Activated T-helper 1 cell treated with anti-CD3 and anti-CD28 coated beads, Interleukin-12 subunit alpha, Interleukin-12 subunit beta, Interleukin-2, Interleukin-4 antibody, amounts not matched to agents 30 ng/mL and 10 ng/mL and 1 ng/mL, durations not matched to agents 14 hours and 24 hours and 36 hours (primary cell): ENCODE measurements around the gene MPRIP. TPM values are rescaled to one million over a fixed set of nuclear protein-coding genes. Genes with fewer than 3 reads are reported as not detected.

Experiments
- DNase-seq: peaks from one replicate; pipeline ENCODE4 v3.0.0; 2021; ENCODE audit warnings: low spot score
- H3K27ac Mint-ChIP-seq: one replicate; pipeline ENCODE4 v1.8.0; 2021; ENCODE audit warnings: mild to moderate bottlenecking, mixed read lengths
- H3K27me3 Mint-ChIP-seq: one replicate; pipeline ENCODE4 v1.8.0; 2022; ENCODE audit warnings: mild to moderate bottlenecking, moderate library complexity, mixed read lengths; ENCODE audit not compliant: insufficient read depth
- H3K36me3 Mint-ChIP-seq: one replicate; pipeline ENCODE4 v1.8.0; 2021; ENCODE audit warnings: low read depth, mixed read lengths
- H3K4me1 Mint-ChIP-seq: one replicate; pipeline ENCODE4 v1.8.0; 2021; ENCODE audit warnings: low read depth, mixed read lengths
- H3K4me3 Mint-ChIP-seq: one replicate; pipeline ENCODE4 v1.8.0; 2021; ENCODE audit warnings: mild to moderate bottlenecking, moderate library complexity, mixed read lengths
- H3K9me3 Mint-ChIP-seq: one replicate; pipeline ENCODE4 v1.8.0; 2021; ENCODE audit warnings: mixed read lengths
- intact Hi-C: fragments of 100-400 bp; cut with micrococcal nuclease; formaldehyde crosslinking; loops from one replicate; pipeline ENCODE4 v1.15.1; 2024
- total RNA-seq: library from RNA; stranded (reverse); gene quantifications from 2 replicates; pipeline ENCODE4 v1.2.3, GENCODE V29; 2022

The MPRIP gene
- total RNA-seq, 1 donor from 2014 or later: 175 TPM

DNA sequence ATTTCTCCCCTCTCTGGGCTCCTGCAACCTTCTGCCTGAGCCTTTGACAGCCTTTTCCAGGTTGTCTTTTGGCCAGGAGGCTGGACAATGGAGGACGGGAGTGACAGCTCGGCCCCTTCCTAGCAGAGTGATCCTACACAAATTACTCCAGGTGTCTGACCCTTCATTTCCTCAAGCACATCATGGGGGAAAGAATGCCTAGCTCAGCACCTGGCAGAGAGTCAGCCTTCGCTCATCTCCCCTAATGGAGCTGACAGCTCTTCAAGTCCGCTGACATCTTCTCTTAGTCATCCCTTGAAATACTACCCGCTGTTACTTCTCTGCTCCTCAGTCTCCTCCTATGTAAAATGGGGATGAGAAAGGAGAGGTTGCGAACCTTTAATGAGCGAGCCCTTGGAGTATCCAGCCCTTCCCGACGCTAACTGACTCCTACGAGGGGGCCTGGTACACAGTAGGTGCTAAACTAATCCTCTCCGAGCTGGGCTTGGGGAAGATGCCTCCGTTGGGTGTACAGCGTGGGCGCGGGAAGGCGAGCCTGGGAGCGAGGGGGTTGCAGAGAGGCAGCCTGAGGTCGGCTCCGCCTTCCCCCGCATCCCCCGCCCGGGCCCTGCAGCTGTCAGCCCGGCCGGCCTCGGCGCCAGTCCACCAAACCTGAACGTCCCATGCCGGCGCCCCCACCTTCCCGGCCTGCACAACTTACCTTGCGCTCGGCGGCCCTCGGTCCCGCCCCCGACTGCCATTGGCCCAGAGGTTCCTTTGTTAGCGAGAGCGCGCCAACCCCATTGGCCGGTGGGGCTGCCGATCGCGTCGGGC is 480 bp upstream of the MPRIP start:
- H3K4me1 Mint-ChIP-seq: peaks cover 38% of the 10 kb centered on the region
- peak; percentile 94 for DNase-seq
- no peaks in the 10 kb centered on the region for H3K9me3 Mint-ChIP-seq
- H3K27me3 Mint-ChIP-seq: peaks cover 2% of the 10 kb centered on the region
- peak overlapping the region; percentile 80 for H3K4me3 Mint-ChIP-seq
- H3K27ac Mint-ChIP-seq: no peak overlapping the region
- no peaks in the 10 kb centered on the region for H3K36me3 Mint-ChIP-seq
- intact Hi-C loops: loop anchor here (1.0 to 10.0 kb wide), 6 partner anchors 48 to 713 kb away; partner anchors contain the start of genes FLCN and PLD6

DNA sequence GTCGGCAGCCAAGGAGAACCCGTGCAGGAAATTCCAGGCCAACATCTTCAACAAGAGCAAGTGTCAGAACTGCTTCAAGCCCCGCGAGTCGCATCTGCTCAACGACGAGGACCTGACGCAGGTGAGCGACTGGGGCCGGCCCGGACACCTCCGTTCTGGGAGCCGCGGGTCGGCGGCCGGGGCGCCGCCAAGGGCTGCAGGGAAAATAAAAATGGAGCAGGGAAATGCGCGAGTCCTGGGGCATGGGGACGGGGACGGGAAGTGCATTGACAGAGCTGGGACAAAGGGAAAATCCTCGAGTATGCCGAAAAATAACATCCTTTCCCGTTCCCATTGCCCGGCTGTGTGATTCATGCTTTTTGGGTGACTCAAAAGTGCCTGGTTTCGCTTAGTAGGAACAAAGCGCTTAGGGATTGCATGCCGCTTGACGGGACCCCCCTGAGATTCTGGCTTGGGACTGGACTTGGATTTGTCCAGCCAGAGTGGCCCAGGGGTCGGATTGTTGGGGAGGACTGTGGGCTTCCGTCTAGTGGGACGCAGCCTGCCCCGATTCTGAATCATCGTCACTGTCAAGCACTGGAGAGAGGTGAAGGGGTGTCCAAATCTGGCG is 699 bp downstream of the MPRIP start:
- peaks cover 47% of the 10 kb centered on the region for H3K4me1 Mint-ChIP-seq
- intact Hi-C loops: loop anchor here (1.0 to 10.0 kb wide), 5 partner anchors 76 to 712 kb away; partner anchors contain the start of genes COPS3 and FLCN
- DNase-seq: no peak

DNA sequence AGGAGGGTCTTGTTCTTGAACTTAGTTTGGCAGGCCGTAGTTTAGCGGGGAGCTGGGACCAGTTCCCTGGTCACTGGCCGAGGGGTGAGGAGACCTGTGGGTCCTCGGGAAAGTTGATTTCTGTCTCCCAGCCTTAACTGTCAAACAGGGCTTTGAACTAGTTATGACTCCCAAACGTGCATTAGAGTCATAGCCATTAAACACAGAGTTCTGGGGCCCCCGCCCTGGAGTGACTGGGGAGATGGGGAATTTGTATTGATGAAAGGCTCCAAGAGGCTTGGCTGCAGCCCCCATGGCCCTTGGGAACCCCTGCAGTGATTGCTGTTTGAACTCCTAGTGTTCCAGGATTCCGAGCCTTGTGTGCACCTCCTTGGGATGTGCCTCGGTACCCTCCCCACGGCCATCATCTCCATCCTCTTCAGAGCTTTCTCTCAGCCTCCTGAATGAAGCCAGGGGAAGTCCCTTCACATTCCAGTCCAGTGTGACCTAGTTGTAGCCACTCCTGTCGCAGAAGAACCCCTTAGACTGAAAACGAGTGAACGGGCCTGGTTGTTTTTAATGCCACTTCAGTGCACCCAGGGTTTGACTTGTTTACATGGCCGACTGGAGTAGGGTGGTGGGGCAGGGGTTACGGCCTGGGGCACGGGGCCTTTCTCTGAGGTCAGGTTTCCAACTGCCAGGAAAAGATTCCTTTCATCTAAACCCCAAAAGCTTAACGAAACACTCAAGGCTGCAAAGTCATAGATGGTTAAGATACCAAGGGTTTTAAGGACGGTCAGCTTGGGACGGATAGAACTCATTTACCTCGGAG is 1.4 kb downstream of the MPRIP start:
- Mint-ChIP-seq H3K27me3 (peaks cover 2% of the 10 kb centered on the region), H3K4me1 (peaks cover 47% of the 10 kb centered on the region)

More for the DNA sequence above, 699 bp downstream of the MPRIP start:
- no peaks in the 10 kb centered on the region for H3K9me3 Mint-ChIP-seq
- H3K4me3 Mint-ChIP-seq: peak overlapping the region; percentile 96
- peaks cover 1% of the 10 kb centered on the region for H3K36me3 Mint-ChIP-seq
- H3K27ac Mint-ChIP-seq: peak overlapping the region; percentile 82
- H3K27me3 Mint-ChIP-seq: peaks cover 2% of the 10 kb centered on the region

DNA sequence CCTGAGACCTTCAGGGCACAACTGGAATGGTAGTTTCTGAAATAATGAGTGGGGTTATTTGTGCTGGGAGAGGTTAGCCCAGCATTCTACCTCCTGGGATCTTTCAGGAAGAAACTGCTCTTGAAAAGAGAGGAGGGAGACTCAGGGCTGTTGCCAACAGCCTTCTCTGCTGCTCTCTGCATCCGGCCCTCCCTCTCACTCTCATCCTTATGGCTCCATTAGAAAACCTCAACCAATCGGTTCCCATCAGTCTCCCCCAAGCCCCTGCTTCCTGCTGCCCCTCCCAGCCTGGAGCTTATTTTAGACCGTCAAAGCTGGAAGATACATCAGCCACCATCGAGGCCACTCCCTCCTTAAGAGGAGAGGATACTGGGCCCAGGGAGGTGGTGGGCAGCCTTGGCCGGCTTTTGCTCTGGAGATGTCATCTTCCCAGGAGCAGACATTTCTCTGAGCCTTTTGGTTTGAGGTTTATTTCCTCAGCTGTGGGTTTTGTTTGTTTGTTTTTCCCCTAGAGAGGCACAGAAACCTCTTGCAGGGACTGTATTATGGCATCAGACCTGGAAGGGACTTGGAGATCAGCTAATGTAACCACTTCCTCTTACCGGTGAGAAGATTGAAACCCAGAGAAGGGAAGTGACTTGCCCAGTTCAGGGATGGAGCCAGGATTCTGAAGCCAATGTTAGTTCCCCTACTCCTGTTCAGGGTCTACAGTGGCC is 2.7 kb downstream of the MPRIP start:
- Mint-ChIP-seq H3K36me3 (peaks cover 4% of the 10 kb centered on the region), H3K4me1 (peaks cover 55% of the 10 kb centered on the region), H3K9me3 (no peaks in the 10 kb centered on the region), H3K27me3 (peaks cover 2% of the 10 kb centered on the region), H3K4me3 (peak overlapping the region; percentile 96), H3K27ac (peak overlapping the region; percentile 60)
- intact Hi-C loops: loop anchor here (2.0 to 10.0 kb wide), 2 partner anchors 138 to 710 kb away; no protein-coding TSS in a partner anchor
- no peak for DNase-seq

More for the DNA sequence above, 1.4 kb downstream of the MPRIP start:
- peak overlapping the region; percentile 82 for H3K27ac Mint-ChIP-seq
- H3K4me3 Mint-ChIP-seq: peak overlapping the region; percentile 96
- no peaks in the 10 kb centered on the region for H3K9me3 Mint-ChIP-seq
- no peak for DNase-seq
- intact Hi-C loops: loop anchor here (1.0 to 10.0 kb wide), 6 partner anchors 75 to 711 kb away; partner anchors contain the start of genes COPS3 and FLCN
- peaks cover 1% of the 10 kb centered on the region for H3K36me3 Mint-ChIP-seq

DNA sequence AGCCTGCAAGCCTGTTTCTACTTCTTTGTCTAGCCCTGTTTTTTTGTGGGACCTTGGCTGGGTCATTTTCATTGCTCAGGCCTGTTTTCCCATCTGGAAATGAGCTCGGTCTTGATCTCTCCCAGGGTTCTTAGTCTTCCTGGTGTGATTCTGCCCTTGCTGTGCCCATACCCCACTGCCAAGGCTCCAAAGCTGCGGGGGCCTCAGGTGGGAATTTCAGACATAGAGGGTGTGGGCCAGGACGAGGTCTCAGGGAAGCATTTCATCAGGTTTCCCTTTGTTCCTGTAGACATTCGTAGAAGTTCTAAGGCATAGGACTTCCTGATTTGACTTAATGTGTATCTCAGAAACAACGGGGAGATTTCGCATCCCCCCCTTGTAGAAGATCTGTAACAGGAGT is 5.8 kb downstream of the MPRIP start:
- Mint-ChIP-seq H3K4me3 (no peak overlapping the region), H3K27ac (no peak overlapping the region), H3K27me3 (no peaks in the 10 kb centered on the region), H3K36me3 (peaks cover 4% of the 10 kb centered on the region), H3K9me3 (no peaks in the 10 kb centered on the region), H3K4me1 (peaks cover 50% of the 10 kb centered on the region)
- intact Hi-C loops: loop anchor here (10.0 kb wide), 1 partner anchor 707 kb away; no protein-coding TSS in a partner anchor
- no peak for DNase-seq

DNA sequence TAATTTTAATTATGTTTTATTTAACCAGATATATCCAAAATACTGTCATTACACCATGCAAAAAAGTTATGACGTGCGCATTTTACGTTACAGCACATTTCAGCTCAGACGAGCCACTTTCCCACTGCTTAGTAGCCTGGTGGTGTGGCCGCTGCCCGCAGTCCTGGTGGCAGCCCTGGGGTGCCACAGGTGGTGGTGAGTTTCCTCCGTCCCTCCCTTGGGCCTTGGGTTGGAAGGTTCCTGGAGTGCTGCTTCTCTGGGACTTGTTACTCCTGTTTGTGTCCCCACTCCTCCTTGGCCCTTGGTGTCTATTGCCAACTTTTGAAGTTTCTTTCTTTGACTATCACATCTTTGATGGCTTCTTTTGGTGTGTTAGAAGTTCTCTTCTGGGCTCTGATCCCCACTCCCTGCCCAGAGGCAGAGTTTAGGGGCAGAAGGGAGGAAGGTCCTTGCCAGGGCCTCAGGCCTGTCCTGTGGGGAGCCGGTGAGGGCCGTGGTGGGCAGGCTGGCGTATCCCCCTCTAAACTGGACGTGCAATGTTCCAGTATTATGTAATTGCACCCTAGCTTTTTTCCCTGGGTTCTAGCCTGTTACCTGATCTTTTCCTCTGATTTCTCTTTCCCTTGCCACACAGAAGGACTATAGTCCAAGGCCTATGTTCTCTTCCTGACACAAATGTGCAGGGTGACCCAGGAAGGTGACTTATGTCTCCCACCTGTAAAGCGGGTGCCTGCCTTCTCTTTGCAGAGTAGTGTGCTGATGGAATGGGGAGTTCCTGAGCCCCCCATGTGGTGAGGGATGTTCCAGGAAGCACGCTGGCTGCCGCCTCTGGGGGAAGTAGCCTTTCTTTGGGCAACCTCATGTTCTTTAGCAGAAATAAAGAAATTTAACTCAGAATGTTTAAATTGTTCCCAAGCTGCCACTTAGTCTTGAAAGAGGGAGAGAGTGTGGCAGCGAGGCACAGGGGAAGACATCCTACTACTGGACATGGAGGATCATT is 8.4 kb downstream of the MPRIP start:
- no peak for DNase-seq
- H3K36me3 Mint-ChIP-seq: peaks cover 4% of the 10 kb centered on the region
- H3K4me1 Mint-ChIP-seq: peaks cover 34% of the 10 kb centered on the region
- H3K9me3 Mint-ChIP-seq: no peaks in the 10 kb centered on the region
- no peaks in the 10 kb centered on the region for H3K27me3 Mint-ChIP-seq
- H3K27ac Mint-ChIP-seq: no peak overlapping the region
- intact Hi-C loops: no loop called here
- no peak overlapping the region for H3K4me3 Mint-ChIP-seq

DNA sequence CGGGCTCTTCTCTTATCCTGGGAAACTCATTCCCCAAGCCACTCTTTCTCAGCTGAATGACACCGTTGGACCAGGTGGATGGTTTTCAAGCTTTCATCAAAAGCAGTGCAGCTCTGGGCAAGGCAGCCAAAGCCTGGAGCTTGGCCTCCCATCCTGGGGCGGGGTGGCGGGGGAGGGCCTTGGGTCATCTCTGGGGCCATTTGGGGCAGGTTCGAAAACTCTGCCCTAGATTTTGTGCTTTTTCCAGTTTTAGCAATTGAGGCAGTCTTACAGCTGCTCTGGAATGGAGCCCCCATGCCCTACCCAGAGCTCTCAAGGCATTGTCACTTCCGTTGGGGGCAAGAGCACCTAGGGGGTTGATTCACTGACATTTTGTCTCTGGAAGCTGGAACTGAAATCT is 9.1 kb downstream of the MPRIP start:
- H3K36me3 Mint-ChIP-seq: peaks cover 4% of the 10 kb centered on the region
- no peak overlapping the region for H3K4me3 Mint-ChIP-seq
- no peak overlapping the region for H3K27ac Mint-ChIP-seq
- no peaks in the 10 kb centered on the region for H3K27me3 Mint-ChIP-seq
- intact Hi-C loops: no loop called here
- H3K9me3 Mint-ChIP-seq: no peaks in the 10 kb centered on the region
- no peak for DNase-seq
- H3K4me1 Mint-ChIP-seq: peaks cover 34% of the 10 kb centered on the region

DNA sequence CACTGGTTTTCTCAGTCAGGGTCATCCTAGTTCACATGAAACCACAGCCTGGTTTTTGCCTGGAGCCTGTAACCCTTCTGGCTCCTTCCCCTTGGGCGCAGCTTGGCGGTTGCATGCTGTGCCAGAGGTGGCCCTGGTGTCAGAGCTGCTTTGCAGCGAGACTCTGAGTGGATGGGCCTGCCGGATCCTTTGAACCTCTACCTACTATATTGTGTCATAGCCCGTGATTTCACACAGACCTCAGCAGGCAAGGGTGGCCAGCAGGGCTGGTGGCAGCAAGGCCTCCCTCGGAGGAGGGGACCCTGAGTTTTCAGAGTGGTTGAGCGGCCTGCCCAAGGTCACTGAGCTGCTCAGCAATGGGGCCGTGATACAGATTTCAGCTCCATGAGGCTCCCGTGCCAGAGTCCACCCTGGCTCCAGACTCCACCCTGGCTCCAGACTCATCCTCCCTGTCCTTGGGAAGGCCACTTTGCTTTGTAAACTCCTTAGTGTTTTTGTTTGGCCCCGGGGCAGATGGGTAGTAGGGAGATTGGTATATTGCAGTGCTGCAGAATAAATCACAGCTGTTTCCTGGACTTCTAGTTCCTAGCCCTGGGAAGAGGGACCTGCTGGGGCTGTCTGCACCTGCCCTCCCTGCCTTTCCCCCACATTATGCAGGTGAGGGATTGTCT is 9.7 kb downstream of the MPRIP start:
- Mint-ChIP-seq H3K27me3 (no peaks in the 10 kb centered on the region), H3K36me3 (peaks cover 4% of the 10 kb centered on the region), H3K27ac (no peak overlapping the region), H3K4me3 (no peak overlapping the region), H3K4me1 (peaks cover 34% of the 10 kb centered on the region), H3K9me3 (no peaks in the 10 kb centered on the region)
- no peak for DNase-seq
- intact Hi-C loops: no loop called here

DNA sequence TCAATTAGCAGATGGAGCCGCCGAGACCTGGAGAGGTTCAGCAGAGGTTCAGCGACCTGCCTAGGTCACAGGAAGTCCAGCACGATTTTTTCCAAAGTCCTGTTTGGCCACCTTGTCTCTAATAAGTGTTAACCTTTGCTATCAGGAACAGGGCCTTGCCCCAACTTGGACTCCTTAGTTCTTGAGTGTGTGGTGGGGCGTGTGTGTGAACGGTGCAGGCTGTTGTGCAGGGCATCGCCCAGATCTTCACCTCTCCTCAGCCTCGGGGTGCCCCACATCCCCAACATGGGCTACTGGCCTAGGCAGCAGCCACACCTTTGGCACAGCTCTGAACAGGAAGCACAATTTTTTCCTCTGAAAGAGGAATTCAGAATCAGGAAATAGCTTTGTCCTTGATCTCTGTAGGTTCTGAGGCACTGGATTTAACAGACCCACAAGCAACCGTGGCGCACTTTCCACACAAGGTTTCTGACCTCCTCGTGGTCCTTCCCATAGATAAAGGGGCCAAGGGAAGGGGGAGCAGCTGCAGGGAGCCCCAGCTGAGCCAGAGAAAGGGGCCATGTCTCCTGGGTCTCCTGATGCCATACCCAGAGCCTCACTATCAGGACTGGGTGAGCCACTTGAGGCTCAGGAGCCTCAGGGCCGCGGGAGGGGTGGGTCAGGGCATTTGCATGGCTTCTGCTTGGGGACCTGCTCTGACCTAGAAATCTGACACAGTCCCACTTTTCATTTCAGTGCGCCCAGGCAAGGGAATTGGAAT is 10.4 kb downstream of the MPRIP start:
- Mint-ChIP-seq H3K4me3 (no peak overlapping the region), H3K27me3 (no peaks in the 10 kb centered on the region), H3K27ac (no peak overlapping the region), H3K4me1 (peaks cover 28% of the 10 kb centered on the region), H3K36me3 (peaks cover 3% of the 10 kb centered on the region), H3K9me3 (no peaks in the 10 kb centered on the region)
- DNase-seq: no peak
- intact Hi-C loops: no loop called here

DNA sequence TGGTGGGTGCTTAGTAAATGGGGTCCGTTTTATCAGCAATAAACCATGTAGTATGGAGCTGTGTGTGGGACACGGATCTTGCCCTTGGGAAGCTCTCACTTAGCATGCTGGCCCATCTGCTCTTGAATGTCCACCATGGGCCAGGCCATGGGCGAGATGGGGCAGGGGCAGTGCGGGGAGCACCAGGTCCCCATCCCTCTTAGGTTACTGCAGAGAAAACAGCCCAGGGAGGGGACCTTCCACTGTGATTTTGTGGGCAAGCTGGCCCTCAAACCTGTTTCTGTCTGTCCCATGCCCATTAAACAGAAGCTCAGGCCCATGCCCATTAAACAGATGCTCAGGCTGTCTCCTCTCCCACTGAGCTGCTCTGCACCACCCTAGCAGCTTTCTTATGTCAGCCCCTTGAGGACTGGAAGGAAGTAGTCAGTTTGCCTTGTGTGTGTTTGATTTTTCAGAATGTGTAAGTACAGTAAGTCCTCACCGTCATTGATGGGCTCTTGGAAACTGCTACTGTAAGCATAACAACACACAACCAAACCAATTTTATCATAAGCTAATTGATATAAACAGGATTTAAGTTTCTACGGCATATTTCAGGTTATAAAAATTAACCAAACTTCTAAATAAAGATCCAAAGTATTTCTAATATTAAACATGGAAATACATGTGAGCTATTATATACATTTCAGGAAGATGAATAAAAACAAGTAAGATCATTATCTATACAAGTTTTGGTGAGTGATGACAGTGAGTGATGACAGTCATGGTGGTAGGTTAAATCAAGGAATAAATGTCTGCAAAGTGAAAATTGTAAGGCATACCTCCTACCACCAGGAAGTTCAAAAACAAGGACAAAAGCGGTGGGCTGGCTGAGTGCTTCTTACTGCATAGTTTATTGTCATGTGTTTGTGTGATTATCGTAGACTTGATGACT is 11.5 kb downstream of the MPRIP start:
- Mint-ChIP-seq H3K4me3 (no peak overlapping the region), H3K27ac (peak overlapping the region; percentile 16)

More for the DNA sequence above, 11.5 kb downstream of the MPRIP start:
- DNase-seq: no peak
- H3K36me3 Mint-ChIP-seq: peaks cover 2% of the 10 kb centered on the region
- H3K9me3 Mint-ChIP-seq: no peaks in the 10 kb centered on the region
- intact Hi-C loops: no loop called here
- no peaks in the 10 kb centered on the region for H3K27me3 Mint-ChIP-seq
- H3K4me1 Mint-ChIP-seq: peaks cover 25% of the 10 kb centered on the region
